Measurements from ENCODE around the gene GFM1.

The GFM1 gene

DNA sequence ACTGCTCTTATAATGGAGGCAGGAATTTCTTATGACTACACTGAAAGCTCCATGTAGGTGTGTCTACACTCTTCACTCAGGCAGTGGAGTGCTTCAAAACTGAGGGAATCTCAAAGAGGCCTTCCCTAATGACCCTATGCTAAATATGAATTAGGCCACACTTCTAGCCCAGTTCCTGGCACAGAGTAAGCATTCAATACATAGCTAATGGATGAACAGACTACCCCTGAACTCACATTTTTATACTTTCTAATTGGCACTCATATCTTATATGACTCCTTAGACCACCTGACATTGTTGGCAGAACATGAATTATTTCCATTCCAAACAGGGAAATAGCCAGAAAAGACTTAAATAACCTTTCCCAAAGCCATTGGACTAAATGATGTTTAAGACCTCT, 84.5 kb downstream of the GFM1 start:
- no peak for DNase-seq

DNA sequence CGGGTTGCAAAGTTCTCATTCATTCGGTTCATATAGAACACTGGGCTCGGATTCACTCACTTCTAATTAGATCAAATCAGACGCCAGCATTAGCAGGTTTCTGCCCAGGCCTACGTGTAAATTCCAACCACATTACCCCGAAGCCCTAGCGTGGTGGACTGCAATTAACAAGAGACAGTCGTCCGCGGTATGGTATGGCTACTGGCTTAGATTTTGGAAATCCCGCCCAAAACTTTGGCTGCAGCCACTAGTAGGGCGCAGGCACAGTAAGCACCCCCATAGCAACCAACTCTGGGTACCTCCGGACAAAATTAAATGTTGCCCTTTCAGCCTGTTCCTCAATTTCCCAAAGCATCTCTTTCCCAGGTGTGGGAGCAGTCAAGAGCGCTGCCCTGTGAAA, 87.2 kb downstream of the GFM1 start:
- no peak for DNase-seq

DNA sequence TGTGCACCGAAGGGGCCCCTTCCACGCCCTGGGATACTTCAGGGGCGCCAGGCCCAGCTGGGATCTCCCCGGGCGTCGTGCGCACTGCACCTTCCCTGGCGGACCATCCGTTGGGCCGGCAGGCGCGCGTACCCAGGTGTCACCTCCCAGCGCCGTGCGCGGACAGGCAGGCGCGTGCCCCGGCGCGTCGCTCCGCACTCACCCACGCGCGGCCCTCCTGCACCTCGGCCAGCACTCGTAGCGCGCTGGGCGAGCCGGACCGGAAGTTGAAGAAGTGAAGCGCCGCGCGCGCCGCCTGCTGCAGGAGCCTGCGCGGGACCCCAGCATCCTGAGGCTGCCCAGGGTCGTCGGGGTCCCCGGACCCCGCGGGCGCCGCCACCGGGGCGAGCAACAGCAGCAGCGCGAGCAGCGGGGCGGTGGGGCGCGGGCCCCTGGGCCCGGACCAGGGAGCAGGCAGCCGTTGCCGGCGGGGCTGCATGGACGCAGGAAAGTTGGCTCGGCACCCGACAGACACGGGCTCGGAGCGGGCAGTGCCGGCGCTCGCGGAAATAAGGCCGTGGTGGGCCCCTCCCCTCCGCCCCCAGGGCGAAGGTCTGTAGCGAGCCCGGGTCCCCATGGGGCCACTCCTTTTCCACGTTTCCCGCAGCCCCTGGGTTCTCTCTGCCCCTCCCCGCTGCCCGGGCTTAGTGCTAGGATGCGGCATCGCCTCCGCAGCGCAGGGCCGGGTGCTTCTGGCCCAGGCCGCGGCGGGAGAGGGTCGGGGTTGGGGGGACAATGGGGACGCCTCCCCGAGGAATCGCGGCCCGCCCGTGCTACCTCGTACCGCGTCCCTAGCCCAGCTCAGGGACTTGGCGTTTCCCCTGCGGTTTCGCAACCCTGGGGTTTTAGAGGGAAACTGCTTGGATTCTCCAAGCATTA, 87.9 kb downstream of the GFM1 start, which contains the start of gene RARRES1:
TSS of gene RARRES1 (minus strand) at position 520 of the 918 bp plus-strand sequence. CDS start at position 478, 42 bp downstream.
- DNase-seq = no peak

DNA sequence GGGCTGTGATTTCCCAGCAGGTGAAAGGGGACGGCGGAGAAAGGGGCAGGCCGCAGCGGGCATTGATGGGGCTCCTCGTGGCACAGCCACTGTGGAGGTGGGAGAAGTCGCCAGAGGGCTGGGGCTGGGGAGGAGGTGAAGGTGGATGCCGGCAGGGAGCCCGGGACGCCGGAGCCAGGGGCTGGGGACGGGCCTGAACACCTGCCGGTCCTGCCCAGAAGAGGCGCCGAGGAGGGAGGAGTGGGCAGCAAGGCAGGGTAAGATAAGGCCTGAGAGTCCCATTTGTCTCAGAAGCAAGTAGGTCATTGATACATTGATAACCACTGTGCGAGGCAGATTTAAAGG, 88.5 kb downstream of the GFM1 start:
- DNase-seq = no peak

DNA sequence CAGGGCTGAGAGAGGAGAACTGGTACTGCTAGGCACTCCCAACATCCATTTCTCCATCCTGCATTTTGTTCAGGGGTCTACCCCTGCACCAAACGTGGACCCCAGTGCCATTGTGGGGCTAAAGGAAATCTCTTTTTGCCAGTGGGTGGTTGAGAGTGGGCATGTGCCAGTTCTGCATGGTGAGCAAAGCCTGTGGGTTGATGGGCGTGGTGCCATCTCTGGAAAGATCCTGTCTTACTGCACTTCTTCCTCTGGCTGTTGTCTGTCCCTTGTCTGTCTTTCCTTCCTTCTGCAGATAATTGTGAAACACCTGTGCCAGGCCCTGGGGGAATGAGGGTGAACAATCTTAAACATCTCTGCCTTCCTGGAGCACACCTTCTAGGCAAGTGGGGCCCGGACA, 89.3 kb downstream of the GFM1 start:
- no peak for DNase-seq

DNA sequence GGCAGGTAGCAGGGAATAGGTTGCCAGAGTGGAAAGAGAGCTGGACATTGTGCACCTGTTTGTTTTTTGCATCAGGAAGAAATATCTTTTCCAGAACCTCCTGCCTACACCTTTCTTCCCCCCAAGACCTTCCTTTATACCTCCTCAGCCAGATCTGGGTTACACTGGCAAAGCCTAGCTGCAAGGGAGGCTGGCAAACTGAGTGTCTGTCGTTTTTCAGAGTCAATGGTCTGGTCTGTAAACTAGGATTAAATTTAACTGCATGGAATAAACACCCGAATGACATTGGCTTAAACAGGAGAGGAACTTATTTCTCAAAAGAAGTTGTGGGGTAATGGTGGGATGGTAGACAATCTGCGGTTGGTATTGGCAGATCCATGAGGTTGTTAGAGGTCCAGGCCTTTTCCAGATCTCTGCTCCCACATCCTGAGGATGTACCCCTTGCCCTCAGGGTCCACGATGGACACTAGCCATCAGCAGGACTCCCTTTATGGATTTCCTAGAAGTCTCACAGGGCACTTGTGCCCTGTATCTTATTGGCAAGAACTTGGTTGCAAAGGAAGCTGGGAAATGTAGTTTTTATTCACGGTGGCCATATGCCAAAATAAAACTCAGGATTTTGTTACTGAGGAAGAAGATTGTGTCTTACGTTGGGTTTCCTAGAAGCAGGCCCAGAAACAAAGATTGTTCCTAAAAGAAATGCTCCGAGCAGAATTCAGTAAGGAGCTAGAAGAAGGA, 91.1 kb downstream of the GFM1 start:
- DNase-seq = no peak

DNA sequence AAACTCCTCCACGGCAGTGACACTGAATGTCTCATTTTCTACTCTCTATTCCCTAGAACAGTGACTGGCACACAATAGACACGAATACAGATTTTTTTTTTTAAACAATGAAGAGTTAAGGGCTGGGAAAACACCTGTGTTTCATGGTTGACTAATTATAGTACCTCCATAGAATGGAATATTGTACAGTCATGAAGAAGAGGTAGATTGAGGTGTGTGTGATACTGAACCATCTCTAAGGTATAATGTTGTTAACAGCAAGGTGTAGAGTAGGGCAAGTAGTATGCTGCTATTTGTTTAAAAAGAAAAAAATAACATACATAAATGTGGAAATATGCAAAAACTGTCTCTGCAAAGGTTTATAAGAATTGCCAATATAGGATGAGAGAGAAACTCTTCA, 93.1 kb downstream of the GFM1 start:
- no peak for DNase-seq

DNA sequence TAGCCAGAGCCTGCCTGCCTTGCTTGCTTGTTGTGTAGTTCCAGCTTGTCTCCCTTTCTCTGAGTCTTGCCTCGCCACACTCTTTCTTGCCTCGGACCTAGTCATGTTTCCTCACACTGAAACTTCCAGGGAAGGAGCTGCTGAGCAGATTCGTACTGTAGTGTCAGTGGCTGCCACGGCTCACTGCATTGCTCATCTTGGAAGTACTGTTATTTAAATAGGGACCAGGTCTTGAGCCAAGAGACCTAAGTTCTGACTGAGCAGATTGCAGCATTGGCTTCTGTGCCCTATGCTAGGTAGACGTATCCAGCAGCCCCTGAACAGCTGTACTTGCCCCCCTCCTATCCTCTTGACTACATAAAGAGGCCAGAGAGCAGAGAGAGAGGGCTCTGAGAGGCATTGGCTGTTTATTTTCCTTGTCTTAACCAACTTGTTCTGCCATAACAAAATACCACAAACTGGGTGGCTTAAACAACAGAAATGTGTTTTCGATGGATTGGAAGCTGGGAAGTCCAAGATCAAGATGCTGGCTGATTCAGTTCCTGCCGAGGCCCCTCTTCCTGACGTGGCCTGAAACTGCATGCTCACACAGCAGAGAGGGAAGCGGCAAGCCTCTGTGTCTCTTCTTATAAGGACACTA, 93.8 kb downstream of the GFM1 start:
- no peak for DNase-seq

DNA sequence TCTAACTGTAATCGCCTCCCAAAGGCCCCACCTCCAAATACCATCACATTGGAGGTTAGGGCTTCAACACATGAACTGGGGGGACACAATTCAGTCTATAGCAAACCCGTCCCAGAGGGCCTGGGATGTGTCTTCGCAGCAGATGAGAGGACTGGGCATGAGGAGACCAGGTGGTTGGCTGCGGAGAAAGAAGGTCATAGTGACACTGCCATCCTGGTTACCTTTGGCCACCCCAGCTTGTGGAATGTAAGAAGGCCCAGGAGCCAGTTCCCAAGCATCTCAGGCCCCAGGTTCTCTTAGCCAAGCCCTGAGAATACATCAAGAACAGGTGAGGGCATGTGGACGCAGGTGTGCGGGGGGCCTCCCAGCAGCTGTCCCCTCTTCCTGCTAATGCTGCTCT, 94.3 kb downstream of the GFM1 start:
- DNase-seq = no peak

DNA sequence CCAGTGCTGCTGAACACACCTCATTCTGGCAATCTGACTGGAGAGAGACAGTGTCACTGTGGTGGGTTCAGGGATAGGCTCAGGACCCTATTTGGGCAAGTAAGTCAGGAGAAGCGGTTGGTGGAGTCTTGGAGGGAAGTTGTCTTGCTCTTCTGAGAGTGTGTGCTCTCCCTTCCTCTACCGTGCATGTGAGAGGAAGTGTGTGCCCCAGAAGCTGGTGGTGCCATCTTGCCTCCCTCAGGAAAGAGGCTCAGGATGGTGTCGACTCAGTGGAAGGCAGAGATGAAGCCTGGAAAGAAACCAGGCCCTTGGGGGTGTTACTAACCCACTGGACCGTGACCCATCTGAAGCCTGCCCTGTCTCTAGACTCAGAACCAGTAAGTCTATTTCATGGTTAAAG, 94.8 kb downstream of the GFM1 start:
- DNase-seq = no peak

DNA sequence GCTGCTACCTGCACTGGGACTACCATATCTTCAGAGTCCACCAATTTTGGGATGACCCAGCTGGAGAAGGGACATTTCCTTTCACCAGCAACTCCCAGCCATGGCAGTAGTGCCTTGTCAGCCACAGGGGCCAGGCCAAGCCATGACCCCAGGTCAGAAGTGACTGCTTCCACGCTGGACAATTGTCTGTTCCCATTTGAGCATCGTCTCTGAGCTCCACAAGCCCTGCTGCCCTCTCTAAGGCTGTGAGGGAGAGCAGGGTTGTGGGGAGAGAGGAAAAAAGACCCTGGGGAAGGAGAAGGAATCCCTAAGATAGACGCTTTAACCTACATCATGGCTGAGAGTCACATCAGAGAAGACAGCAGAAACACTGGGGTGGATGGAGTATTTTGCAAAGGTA, 95.3 kb downstream of the GFM1 start:
- no peak for DNase-seq

All from activated effector memory CD4-positive, alpha-beta T cell treated with Interleukin-2 at 50 U/mL for 16 hours (primary cell).